HG03575 (cell line): ENCODE data around the gene CAPRIN2.

ENCODE experiments used
- ATAC-seq: cut with Tn5 transposase; IDR thresholded peaks from one replicate; pipeline ENCODE4 v1.9.1; 2021; ENCODE audit not compliant: unreplicated experiment, insufficient number of reproducible peaks, low FRiP score; ENCODE audit errors: extremely low read depth

CAPRIN2 gene

GRCh38 chr12:30769802-30770201 is 15.1 kb upstream of the CAPRIN2 start:
- ATAC-seq: no peak

DNA sequence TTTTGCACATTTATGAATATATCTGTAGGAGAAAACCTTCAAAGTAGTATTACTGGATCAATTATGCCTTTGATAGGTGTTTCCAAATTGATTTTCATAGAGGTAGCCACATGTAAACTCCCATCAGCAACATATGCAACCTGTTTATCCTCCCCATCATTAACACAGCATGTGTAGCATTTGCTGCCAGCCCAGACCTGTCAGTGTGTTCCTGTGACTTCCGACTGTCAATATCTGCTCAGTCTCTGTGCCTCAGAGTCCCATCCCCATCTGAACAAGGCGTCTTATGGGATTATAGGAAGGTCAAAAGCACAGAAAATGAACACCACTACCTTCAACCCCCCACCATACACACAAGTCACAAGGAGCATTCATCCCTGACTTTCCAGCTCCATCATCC is 9.5 kb upstream of the CAPRIN2 start:
- no peak for ATAC-seq

- ATAC-seq: no peak
These were observed 8.3 kb upstream of the CAPRIN2 start for GRCh38 chr12:30763053-30763452.

DNA sequence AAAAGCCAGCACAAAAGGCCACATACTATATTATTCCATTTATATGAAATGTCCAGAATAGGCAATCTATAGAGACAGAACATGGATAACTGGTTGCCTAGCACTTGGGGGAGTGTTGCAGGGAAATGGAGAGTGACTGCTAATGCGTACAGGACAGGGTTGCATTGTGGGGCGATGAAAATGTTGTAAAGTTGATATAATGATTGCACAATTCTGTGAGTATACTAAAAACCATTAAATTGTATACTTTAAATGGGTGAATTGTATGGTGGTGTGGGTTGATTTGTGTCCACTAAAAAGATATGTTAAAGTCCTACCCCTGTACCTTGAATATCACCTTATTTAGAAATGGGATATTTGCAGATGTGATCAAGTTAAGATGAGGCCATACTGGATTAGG is 7.0 kb upstream of the CAPRIN2 start:
- ATAC-seq: no peak

- ATAC-seq: no peak
These were observed 2.6 kb upstream of the CAPRIN2 start for GRCh38 chr12:30757316-30757715.

DNA sequence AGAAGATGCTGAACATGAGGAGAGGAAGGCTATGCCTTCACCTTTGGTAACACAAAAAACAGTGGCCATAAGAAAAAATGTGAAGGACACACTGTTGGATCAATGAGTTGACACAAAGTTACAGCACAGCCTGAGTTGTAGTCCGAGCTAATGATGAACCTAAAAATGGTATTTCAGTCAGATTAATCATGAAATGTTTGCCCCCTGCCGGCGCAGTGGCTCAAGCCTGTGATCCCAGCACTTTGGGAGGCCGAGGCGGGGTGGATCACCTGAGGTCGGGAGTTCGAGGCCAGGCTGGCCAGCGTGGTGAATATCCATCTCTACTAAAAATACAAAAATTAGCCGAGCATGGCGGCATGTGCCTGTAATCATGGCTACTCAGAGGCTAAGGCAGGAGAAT is 1.3 kb upstream of the CAPRIN2 start:
- no peak for ATAC-seq

- ATAC-seq: no peak
These were observed 628 bp upstream of the CAPRIN2 start for GRCh38 chr12:30755395-30755762.

DNA sequence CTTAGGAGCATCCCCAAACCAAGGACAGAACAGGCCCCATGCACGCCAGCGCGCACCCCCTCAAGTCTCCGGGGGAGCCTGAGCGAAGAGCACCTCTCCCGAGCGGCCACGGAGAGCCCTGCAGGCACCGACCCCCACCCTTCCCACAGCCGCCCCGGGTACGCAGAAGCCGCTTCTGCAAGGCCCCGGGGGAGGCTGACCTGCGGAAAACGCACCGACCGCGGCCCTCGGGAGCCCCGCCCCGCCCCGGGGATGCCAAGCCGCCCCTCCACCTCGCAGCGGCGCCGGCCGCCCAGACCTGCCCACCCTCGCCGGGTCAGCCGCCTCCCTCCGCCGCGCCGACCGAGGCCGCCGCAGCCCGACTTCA is 385 bp downstream of the CAPRIN2 start:
- peak; percentile 5 for ATAC-seq

- ATAC-seq: no peak
These were observed 884 bp downstream of the CAPRIN2 start for GRCh38 chr12:30753751-30754382.

DNA sequence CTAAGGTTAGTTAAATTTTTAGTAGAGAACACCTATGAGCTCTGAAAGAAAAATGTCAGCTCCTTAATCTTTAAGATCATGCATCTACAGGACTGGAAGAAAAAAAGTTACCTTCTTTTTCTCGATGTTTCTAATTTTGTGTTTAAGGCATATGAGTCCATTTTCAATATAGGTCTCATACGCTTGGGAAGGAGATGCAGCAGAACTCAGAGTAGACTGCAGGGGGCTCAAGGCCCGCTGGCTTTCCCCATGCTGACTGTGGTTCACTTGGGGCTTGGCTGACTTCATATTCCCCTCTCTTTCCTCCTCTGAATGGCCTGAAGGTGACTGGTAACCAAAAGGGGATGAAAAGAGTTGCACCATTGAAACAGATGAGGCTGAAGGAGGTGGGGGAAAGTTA is 1.5 kb downstream of the CAPRIN2 start:
- ATAC-seq: no peak

GRCh38 chr12:30752255-30752654 is 2.5 kb downstream of the CAPRIN2 start:
- ATAC-seq: no peak

DNA sequence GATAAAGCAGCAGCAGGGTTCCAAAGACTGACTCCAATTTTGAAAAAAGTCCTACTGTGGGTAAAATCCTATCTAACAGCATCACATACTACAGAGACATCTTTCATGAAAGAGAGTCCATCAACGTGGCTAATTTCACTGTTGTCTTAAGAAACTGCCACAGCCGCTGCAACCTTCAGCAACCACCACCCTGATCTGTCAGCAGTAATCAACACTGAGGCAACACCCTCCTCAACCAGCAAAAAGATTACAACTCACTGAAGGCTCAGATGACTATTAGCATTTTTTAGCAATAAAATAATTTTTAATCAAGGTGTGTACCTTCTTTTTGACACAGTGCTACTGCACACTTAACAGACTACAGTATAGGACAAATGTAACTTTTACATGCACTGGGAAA is 6.6 kb downstream of the CAPRIN2 start:
- no peak for ATAC-seq

DNA sequence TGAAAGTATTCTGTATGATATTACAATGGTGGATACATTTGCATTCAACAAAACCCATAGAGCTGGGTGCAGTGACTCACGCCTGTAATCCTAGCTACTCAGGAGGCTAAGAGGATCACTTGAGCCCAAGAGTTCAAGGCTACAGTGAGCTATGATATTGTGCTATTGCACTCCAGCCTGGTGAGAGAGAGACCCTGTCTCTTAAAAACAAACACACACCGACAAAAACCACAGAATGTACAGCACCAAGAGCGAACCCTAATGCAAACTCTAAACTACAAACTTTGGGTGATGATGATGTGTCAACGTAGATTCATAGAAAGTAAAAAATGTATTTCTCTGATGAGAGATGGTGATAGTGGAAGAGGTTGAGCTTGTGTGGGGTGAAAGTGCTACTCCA is 8.6 kb downstream of the CAPRIN2 start:
- no peak for ATAC-seq

- no peak for ATAC-seq
These were observed 10.4 kb downstream of the CAPRIN2 start for GRCh38 chr12:30744321-30744720.

DNA sequence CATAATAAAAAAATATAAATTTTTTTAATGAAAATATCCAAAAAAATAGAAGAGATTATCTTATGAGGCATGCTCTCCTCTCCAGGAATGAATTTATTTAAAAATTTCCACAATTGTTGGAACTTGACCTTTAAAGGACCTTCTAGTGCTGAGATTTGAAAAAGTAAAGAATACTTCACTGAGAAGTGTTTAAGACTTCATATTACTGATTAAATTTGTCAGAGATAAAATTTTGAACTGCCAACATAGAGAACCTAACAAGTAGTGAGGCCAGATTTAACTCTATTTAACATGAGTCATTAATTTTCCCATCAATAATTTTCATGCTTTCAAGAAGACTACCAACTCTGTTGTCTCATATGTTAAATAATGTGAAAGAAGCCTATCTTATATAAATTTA is 14.5 kb downstream of the CAPRIN2 start:
- no peak for ATAC-seq

- no peak for ATAC-seq
These were observed 15.7 kb downstream of the CAPRIN2 start for GRCh38 chr12:30739020-30739419.

GRCh38 chr12:30732954-30733637 is 21.7 kb downstream of the CAPRIN2 start:
- ATAC-seq: no peak

DNA sequence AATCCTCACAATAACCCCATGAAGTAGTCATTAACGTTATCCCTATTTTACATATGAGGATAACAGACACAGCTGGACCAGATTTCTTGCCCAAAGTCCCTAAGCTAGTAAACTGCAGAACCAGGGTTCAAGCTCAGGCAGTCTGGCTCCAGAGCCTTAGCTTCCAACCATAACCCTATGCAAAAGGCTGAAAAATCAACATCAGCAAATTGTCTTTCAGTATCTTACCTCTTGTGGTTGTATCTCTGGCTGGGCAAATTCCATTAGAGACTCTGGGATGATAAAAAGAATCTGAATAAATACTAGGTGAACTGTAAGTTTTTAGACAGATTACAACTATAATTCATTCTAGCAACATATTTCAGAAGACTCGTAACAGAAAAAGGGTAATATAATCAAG is 24.7 kb downstream of the CAPRIN2 start:
- no peak for ATAC-seq

DNA sequence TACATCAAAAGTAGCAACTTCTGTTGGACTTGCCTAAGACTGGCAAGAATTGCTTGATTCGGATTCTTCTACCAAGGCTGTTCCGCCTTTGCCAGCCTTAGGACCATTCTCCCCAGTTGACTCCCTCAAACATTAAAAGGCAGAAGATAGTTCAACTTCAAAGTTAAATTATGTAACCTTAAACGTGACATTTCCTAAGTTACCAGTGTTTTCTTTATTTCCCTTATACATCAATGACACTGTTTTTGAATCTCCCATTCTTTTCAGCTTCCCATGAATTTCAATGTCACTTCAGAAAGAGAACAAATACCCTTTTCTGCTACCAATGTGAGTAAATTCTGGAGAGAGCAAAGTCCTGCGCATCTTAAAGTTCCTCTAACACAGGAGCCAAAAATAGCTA is 25.2 kb downstream of the CAPRIN2 start:
- no peak for ATAC-seq

GRCh38 chr12:30726647-30727046 is 28.1 kb downstream of the CAPRIN2 start:
- ATAC-seq: no peak

DNA sequence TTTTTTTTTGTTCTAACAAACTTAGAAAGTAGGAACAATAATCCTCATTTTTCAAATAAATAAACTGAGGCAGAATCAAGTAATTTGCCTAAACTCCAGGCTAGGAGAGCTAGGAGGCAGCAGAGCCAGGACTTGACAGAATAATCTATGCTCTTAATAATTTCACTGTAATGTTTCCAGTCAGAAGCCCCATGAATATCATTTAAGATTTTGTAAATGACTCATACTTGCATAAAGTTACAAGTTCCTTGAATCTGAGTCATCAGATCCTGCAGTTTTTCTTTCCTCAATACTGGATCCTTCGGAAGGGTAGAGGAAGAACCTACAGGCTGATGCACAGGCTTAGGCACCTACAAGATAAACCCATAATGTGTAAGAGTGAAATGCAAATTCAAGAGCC is 29.0 kb downstream of the CAPRIN2 start:
- ATAC-seq: no peak
